GM12892 (cell line): ENCODE data around the gene KCNG2.

Experiments used
- POLR2AphosphoS5 ChIP-seq: IDR thresholded peaks from 2 replicates; pipeline ENCODE4 v1.6.1; 2011; ENCODE audit warnings: low read depth, low read length, control low read depth
- TAF1 ChIP-seq: IDR thresholded peaks from 2 replicates; pipeline ENCODE4 v1.6.1; 2011; ENCODE audit warnings: low read depth, mild to moderate bottlenecking, control low read depth, low read length, borderline replicate concordance

- TF ChIP-seq TAF1: no peak
- no peak for TF ChIP-seq POLR2AphosphoS5
These were observed 51.0 kb downstream of the KCNG2 start for GRCh38 chr18:79848579-79849327.
